IPS-18a (cell line): ENCODE data around the gene P2RY8.
"Not testable (repeated sequence)": the region's sequence is repeated elsewhere in the genome, so short reads cannot be mapped to it uniquely, and the experiment has no call there.

Source experiments
- H3K27ac ChIP-seq: one replicate; pipeline ENCODE4 v1.5.1; 2013; ENCODE audit warnings: low read length
- H3K27me3 ChIP-seq: one replicate; pipeline ENCODE4 v1.6.1; 2013; ENCODE audit warnings: mild to moderate bottlenecking, low read length; ENCODE audit not compliant: control insufficient read depth, insufficient read depth
- H3K36me3 ChIP-seq: one replicate; pipeline ENCODE4 v1.6.1; 2013; ENCODE audit warnings: low read depth, low read length; ENCODE audit not compliant: control insufficient read depth
- H3K4me1 ChIP-seq: one replicate; pipeline ENCODE4 v1.6.1; 2013; ENCODE audit warnings: low read depth, low read length; ENCODE audit not compliant: control insufficient read depth
- H3K4me3 ChIP-seq: one replicate; pipeline ENCODE4 v1.5.1; 2013; ENCODE audit warnings: low read length
- H3K9ac ChIP-seq: one replicate; pipeline ENCODE4 v1.6.1; 2013; ENCODE audit warnings: mild to moderate bottlenecking, low read length, moderate library complexity
- H3K9me3 ChIP-seq: one replicate; pipeline ENCODE4 v1.6.1; 2013; ENCODE audit warnings: low read depth, low read length; ENCODE audit not compliant: control insufficient read depth

Gene P2RY8

DNA sequence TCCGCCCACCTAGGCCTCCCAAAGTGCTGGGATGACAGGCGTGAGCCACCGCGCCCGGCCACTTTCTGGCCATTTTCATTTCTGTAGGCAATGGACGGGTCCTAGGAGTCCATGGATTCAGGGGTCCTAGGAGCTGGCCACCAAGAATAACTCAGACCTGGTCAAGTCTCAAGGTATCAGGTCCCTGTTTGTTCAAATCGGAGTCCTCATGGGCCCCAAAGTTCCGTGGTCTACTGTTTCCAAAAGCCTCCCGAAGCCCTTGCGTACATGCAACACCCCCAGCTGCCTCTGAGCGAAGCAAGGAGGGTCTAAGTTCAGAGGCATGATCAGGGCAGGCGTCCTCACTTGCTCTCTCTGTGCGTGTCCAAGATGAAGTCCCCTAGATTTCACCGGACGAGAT, 30.1 kb downstream of the P2RY8 start:
- Histone ChIP-seq H3K9me3 (no peaks in the 10 kb centered on the region), H3K27ac (no peak overlapping the region), H3K27me3 (no peaks in the 10 kb centered on the region), H3K4me1 (no peaks in the 10 kb centered on the region), H3K36me3 (no peaks in the 10 kb centered on the region), H3K4me3 (no peak overlapping the region), H3K9ac (no peak overlapping the region)

DNA sequence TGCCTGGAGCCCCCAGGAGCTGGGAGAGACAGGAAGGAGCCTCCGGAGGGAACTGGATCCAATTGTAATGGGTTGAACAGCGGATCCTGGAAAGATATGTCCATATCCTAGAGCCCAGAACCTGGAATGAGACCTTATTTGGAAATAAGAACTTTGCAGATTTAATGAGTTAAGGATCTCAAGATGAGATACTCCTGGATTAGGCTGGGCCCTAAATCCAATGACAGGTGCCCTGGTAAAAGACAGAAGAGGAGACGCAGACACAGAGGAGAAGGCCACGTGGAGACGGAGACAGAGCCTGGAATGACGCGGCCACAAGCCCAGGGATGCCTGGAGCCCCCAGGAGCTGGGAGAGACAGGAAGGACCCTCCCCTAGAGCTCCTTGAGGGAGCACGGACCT, 34.1 kb downstream of the P2RY8 start:
- Histone ChIP-seq H3K9ac (no peak overlapping the region), H3K4me1 (no peaks in the 10 kb centered on the region), H3K27ac (no peak overlapping the region), H3K4me3 (no peak overlapping the region), H3K9me3 (no peaks in the 10 kb centered on the region), H3K27me3 (no peaks in the 10 kb centered on the region), H3K36me3 (no peaks in the 10 kb centered on the region)

DNA sequence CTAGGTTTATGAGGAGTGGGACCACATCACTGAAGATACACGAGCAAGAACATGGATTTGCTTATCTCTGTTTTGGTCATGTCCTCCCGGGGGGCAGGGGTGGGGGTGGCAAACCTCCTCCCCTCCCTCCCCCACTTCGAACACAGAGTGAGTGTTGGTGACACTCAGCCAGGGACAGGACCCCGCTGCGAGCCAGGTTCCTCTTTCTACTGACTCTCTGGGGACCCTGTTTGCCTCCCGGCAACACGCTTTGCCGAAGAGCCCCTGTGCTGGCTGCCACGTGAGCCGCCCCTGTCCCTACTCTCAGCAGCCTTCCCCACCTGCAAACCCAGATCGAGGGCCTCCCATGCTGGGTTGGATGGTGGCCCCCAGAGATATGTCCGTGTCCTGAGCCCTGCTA, 34.7 kb downstream of the P2RY8 start:
- no peaks in the 10 kb centered on the region for H3K9me3 ChIP-seq
- H3K36me3 ChIP-seq: no peaks in the 10 kb centered on the region
- H3K9ac ChIP-seq: no peak overlapping the region
- H3K27ac ChIP-seq: no peak overlapping the region
- H3K4me1 ChIP-seq: no peaks in the 10 kb centered on the region
- H3K27me3 ChIP-seq: no peaks in the 10 kb centered on the region
- no peak overlapping the region for H3K4me3 ChIP-seq

DNA sequence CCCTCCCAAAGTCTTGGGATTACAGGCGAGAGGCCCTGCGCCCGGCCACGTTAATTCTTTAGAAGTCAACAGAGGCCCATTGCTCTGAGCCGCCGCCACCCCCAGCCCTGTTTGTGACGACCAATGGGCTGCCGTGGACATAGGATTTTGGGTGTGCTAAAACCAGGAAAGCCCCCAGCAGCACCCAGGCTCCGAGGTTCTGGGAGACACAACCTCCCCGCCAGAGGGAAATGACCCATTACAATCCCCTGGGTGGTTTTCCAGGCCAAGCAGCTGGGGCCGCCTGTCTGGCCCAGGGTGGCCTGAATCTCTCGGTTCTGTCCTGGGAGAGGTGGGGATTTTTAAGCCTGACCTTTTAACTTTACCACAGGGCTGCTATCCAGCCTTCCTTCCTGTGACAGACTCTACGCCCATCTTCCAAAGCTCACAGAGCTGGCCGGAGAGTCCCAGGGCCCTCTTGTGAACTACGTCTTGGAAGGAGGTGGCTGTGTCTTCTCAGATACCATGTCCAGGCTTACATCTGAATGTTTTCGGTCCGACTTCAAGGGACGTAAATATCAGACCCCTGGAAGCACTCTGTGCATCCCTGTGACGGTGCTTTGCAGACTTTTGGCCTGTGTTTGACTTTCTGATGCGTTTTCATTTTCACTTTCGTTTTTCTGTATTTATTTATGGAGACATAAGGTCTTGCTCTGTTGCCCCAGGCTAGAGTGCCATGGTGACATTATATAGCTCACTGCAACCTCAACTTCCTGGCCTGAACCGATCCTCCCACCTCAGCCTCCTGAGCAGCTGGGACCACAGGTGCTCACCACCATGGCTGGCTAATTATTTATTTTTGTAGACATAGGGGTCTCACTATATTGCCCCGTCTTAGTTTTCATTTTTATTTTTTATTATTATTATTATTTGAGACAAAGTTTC, 36.0 kb downstream of the P2RY8 start:
- H3K9ac ChIP-seq: no peak overlapping the region
- no peaks in the 10 kb centered on the region for H3K36me3 ChIP-seq
- H3K27me3 ChIP-seq: no peaks in the 10 kb centered on the region
- H3K9me3 ChIP-seq: no peaks in the 10 kb centered on the region
- no peak overlapping the region for H3K27ac ChIP-seq
- no peaks in the 10 kb centered on the region for H3K4me1 ChIP-seq
- no peak overlapping the region for H3K4me3 ChIP-seq

DNA sequence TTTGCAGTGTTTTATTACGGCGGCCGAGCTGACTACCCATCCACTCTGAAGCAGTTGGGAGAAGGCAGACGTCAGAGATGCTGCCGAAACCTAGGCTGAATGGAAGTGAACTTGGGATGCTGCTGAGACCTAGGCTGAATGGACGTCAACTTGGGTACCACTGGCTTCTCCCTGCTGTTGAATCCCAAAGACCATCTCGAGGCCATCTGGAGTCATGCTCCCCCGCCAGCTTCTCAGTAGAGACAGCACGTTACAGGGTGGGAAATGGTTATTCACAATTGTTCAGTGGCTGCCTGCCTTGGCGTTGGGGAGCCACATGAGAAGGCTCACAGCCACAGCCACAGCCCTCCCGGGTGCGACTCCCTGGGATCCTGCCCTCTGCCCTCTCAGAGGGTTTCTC, 40.9 kb downstream of the P2RY8 start:
- Histone ChIP-seq H3K27me3 (no peaks in the 10 kb centered on the region), H3K9me3 (no peaks in the 10 kb centered on the region), H3K4me3 (no peak overlapping the region), H3K4me1 (no peaks in the 10 kb centered on the region), H3K27ac (no peak overlapping the region), H3K36me3 (no peaks in the 10 kb centered on the region), H3K9ac (no peak overlapping the region)

DNA sequence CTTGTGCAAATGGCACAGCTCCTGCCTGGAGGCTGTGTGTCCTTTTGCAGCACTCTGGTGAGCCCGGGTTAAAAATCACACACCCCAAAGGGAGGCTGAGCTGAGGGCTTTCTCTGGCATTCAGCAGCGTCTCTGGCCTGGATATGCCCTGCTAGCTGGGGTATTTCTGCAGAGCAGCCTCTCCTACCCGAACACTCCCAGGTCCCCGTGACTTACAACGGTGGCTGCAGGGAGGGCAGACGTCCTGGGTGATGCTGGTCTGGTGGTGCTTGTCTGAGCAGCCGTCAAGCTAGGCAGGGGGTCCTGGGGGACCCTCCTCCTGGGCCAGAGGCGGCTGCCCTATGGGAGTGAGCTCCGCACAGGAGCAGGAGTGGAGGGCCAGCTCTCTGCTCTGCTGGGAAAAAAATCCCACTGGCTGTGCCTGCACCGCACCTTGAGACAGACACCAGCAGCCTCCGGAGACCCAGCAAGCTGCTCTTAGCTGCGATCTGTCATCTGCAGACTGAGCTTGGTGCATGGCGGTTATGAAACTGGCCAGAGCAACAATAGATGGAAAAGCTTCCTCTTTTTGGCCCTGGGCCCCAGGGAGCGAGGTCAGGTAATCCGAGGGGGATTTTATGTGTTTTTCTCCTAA, 43.0 kb downstream of the P2RY8 start:
- H3K9ac ChIP-seq: no peak overlapping the region
- H3K4me3 ChIP-seq: no peak overlapping the region
- H3K27me3 ChIP-seq: no peaks in the 10 kb centered on the region
- H3K9me3 ChIP-seq: no peaks in the 10 kb centered on the region
- H3K36me3 ChIP-seq: no peaks in the 10 kb centered on the region
- H3K4me1 ChIP-seq: no peaks in the 10 kb centered on the region
- no peak overlapping the region for H3K27ac ChIP-seq

DNA sequence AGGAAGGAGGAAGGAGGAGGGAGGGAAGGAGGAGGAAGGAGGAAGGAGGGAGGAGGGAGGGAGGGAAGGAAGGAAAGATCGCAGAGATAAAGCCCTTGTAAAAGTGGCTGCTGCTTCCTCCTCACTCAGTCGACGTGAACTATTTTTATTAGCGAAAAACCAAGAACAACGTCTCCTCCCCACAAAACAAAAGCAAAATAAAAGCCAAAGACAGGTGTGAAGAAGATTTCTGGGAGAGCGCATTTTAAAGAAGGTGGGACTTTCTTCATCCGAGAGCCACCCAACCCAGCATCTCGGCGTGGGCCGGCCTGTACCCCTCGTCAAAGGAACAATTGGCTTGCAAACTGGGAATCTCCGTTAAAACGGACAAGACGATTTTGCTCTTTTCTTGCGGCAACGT, 43.6 kb downstream of the P2RY8 start:
- Histone ChIP-seq H3K9me3 (no peaks in the 10 kb centered on the region), H3K4me1 (no peaks in the 10 kb centered on the region), H3K27ac (no peak overlapping the region), H3K27me3 (no peaks in the 10 kb centered on the region), H3K4me3 (no peak overlapping the region), H3K36me3 (no peaks in the 10 kb centered on the region), H3K9ac (no peak overlapping the region)

DNA sequence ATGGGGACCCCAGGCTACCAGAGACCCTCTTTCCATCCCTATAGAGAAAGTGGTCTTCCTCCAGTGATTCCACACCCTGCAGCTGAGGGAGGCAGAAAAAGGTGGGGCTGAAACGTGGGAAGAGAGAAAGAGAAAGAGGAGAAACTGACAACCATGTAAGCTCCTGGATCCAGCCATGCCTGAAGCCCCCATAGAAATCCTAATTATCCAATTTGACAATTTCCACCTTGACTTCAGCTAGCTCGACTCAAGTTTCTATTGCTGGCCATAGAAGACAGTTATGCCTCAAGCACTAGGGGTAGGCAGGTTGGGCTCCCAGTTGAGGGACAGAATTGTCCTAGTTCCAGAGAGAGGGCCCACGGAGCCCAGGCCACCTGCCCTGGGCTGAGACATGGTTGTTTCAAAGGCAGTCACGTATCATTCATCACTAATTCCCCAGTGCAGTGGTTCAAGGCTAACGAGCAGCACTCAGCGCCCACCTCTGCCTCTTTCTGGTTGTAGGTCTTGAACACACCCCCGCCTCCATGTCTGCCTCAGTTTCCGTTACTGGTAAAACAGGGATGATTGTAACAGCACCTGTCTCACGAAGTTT, 44.5 kb downstream of the P2RY8 start:
- H3K4me1 ChIP-seq: no peaks in the 10 kb centered on the region
- H3K27me3 ChIP-seq: no peaks in the 10 kb centered on the region
- no peak overlapping the region for H3K9ac ChIP-seq
- no peak overlapping the region for H3K4me3 ChIP-seq
- no peak overlapping the region for H3K27ac ChIP-seq
- no peaks in the 10 kb centered on the region for H3K36me3 ChIP-seq
- H3K9me3 ChIP-seq: no peaks in the 10 kb centered on the region

DNA sequence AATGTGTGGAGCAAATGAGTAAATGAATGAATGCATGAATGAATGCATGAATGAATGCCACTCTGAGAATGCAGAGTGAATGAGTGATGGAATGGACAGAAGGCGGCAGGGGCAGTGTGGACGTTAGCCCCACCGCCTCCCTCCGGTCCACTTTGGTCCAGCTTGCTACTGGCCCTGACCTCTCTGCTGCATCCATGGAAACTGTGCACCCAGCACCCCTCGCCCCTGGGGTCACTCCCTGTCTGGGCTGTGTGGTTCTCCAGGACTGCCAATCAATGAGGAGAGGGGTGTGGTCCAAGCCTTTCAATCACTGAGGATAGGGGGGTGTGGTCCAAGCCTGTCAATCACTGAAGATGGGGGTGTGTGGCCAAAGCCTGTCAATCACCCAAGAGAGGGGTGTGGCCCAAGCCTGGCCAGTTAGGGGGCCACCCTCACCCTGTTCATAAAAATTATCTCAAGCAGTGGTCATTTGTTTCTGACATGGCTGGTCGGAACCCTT, 45.1 kb downstream of the P2RY8 start:
- Histone ChIP-seq H3K9me3 (no peaks in the 10 kb centered on the region), H3K27ac (no peak overlapping the region), H3K9ac (no peak overlapping the region), H3K27me3 (no peaks in the 10 kb centered on the region), H3K4me3 (no peak overlapping the region), H3K36me3 (no peaks in the 10 kb centered on the region), H3K4me1 (no peaks in the 10 kb centered on the region)

DNA sequence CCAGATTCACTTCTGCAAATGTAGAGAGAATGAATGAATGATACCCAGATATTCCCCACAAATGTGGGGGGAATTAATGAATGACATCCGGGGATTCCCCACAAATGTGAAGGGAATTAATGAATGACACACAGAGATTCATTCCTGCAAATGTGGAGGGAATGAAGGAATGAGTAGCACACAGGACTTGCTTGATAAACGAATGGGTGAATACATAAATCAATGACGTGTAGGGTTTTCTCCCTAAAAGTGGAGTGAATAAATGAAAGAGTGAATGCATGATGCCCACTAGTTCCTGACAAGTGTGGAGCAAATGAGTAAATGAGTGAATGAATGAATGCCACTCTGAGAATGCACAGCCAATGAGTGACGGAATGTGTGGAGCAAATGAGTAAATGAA, 45.7 kb downstream of the P2RY8 start:
- H3K27me3 ChIP-seq, H3K4me3 ChIP-seq, H3K9me3 ChIP-seq, H3K36me3 ChIP-seq, H3K27ac ChIP-seq, H3K9ac ChIP-seq, H3K4me1 ChIP-seq: not testable (repeated sequence)

DNA sequence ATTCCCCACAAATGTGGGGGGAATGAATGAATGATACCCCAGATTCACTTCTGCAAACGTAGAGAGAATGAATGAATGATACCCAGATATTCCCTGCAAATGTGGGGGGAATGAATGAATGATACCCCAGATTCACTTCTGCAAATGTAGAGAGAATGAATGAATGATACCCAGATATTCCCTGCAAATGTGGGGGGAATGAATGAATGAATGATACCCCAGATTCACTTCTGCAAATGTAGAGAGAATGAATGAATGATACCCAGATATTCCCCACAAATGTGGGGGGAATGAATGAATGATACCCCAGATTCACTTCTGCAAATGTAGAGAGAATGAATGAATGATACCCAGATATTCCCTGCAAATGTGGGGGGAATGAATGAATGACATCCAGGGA, 46.3 kb downstream of the P2RY8 start:
- H3K4me3 ChIP-seq, H3K27ac ChIP-seq, H3K36me3 ChIP-seq, H3K9ac ChIP-seq, H3K4me1 ChIP-seq, H3K27me3 ChIP-seq, H3K9me3 ChIP-seq: not testable (repeated sequence)
